ENCODE measurements around the gene ZFAND2A.

DNA sequence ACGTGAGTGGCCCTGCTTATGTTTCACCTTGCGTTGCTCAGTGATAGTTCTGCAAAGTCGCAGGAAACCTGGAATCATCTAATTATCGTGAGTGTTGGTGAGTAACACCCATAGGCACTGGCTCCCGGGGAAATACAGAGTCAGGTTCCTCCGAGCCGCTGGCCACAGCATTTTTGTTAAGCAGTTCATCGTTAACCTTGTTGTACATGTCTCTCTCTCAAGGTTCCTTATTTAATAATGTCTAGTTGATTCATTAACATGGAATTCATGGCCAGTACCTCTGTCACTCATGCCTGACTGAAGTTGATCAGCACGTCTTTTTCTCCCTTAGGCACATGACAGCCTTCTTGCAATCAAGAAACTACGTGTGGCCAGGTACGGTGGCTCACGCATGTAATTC, 3.1 kb upstream of the ZFAND2A start:
- TF ChIP-seq, protein P1, sequence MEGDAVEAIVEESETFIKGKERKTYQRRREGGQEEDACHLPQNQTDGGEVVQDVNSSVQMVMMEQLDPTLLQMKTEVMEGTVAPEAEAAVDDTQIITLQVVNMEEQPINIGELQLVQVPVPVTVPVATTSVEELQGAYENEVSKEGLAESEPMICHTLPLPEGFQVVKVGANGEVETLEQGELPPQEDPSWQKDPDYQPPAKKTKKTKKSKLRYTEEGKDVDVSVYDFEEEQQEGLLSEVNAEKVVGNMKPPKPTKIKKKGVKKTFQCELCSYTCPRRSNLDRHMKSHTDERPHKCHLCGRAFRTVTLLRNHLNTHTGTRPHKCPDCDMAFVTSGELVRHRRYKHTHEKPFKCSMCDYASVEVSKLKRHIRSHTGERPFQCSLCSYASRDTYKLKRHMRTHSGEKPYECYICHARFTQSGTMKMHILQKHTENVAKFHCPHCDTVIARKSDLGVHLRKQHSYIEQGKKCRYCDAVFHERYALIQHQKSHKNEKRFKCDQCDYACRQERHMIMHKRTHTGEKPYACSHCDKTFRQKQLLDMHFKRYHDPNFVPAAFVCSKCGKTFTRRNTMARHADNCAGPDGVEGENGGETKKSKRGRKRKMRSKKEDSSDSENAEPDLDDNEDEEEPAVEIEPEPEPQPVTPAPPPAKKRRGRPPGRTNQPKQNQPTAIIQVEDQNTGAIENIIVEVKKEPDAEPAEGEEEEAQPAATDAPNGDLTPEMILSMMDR (optimal IDR thresholded peaks at IDR 0.05 in 1 of 3, IDR thresholded peaks at IDR 0.05 in 1 of 3, conservative IDR thresholded peaks at IDR 0.05 in 1 of 3; ENCODE audit: extremely low read depth in 1 of 3, insufficient read depth in 2 of 3, low read length in 3 of 3): no peak
- no peak for TF ChIP-seq EZH2 (IDR thresholded peaks at IDR 0.05; ENCODE audit: low read length)

Measured in keratinocyte (primary cell).